ENCODE data around the gene GABRB2.

- TF ChIP-seq CTCF (IDR thresholded peaks at IDR 0.05 in 8 of 11, conservative IDR thresholded peaks at IDR 0.05 in 3 of 11), result no peak
- no peak for TF ChIP-seq POLR2A (IDR thresholded peaks at IDR 0.05)
- TF ChIP-seq POLR2AphosphoS5 (IDR thresholded peaks at IDR 0.05), result no peak
Observed at GRCh38 chr5:161278739-161279660, 267.5 kb downstream of the GABRB2 start.

Measured in spleen (tissue), 7 donors.